SU-DHL-6 (cell line): ENCODE data around the gene METTL13.

Source experiments
- EZH2phosphoT487 ChIP-seq: fragments of 200-600 bp; sonication (generic), shearing (Covaris generic); conservative IDR thresholded peaks from 2 replicates; pipeline ENCODE4 v1.6.1; 2018; ENCODE audit warnings: mild to moderate bottlenecking, antibody characterized with exemption, low read length, moderate library complexity, mixed read lengths
- TF ChIP-seq, protein P1 (sequence below): fragments of 200-600 bp; sonication (generic); IDR thresholded peaks from one replicate; pipeline ENCODE4 v1.5.1; 2017; ENCODE audit warnings: antibody characterized with exemption, mild to moderate bottlenecking, low read length, moderate library complexity; ENCODE audit not compliant: insufficient read depth, poor library complexity, severe bottlenecking

DNA sequence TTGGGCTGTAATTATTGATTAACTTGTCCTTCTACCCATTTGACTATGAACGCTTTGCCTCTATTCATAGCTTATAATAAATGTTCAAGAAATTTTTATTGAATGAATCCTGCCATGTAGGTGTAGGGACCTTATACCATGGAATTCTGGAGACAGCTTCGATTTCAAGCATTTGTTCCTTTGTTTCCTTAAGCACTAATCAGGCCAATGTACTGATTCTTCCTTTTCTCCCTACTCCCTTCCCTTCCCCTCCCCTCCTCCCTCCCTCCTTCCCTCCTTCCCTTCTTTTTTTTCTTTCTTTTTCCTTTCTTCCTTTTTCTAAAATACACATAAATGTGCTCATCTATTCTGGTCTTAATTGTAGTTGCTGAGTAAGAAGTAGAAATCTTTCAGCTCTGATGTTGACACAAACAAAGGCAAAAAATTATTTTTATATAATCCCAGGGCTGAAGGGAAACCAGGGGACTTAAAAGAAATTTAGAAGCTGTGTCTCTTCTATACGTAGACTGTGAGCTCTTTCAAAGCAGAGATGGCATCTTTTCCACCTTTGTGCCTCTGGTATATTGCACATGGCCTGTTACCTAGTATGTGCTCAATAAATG lies 34.9 kb downstream of the METTL13 start:
- TF ChIP-seq, protein P1, sequence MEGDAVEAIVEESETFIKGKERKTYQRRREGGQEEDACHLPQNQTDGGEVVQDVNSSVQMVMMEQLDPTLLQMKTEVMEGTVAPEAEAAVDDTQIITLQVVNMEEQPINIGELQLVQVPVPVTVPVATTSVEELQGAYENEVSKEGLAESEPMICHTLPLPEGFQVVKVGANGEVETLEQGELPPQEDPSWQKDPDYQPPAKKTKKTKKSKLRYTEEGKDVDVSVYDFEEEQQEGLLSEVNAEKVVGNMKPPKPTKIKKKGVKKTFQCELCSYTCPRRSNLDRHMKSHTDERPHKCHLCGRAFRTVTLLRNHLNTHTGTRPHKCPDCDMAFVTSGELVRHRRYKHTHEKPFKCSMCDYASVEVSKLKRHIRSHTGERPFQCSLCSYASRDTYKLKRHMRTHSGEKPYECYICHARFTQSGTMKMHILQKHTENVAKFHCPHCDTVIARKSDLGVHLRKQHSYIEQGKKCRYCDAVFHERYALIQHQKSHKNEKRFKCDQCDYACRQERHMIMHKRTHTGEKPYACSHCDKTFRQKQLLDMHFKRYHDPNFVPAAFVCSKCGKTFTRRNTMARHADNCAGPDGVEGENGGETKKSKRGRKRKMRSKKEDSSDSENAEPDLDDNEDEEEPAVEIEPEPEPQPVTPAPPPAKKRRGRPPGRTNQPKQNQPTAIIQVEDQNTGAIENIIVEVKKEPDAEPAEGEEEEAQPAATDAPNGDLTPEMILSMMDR: no peak
- no peak for TF ChIP-seq EZH2phosphoT487
